Fibroblast of lung (primary cell): ENCODE results near the gene TPD52L2. TPM values are rescaled to one million over a fixed set of nuclear protein-coding genes. Genes with fewer than 3 reads are reported as not detected.
A peak's percentile ranks its signal among the peaks of the same experiment; 100 is the strongest.

ENCODE experiments used
- DNase-seq, 2 donors: peaks; one replicate each; pipeline versions ENCODE4 v3.0.0 to v3.0.0-alpha.2; 2010; ENCODE audit warnings: low read depth in 2 of 2
- H2AFZ ChIP-seq: 2 replicates; pipeline ENCODE4 v1.5.1; 2012; ENCODE audit warnings: low read length, control low read depth, inconsistent platforms
- H3K27ac ChIP-seq: 2 replicates; pipeline ENCODE4 v1.5.1; 2011; ENCODE audit warnings: low read length, control low read depth; ENCODE audit not compliant: insufficient read depth
- H3K27me3 ChIP-seq: 2 replicates; pipeline ENCODE4 v1.5.1; 2011; ENCODE audit warnings: mild to moderate bottlenecking, low read length; ENCODE audit not compliant: control insufficient read depth, insufficient read depth
- H3K36me3 ChIP-seq: 2 replicates; pipeline ENCODE4 v1.5.1; 2011; ENCODE audit warnings: low read length; ENCODE audit not compliant: control insufficient read depth, insufficient read depth
- H3K4me1 ChIP-seq: 2 replicates; pipeline ENCODE4 v1.5.1; 2011; ENCODE audit warnings: low read length; ENCODE audit not compliant: control insufficient read depth, insufficient read depth; ENCODE audit errors: extremely low read depth
- H3K4me2 ChIP-seq: 2 replicates; pipeline ENCODE4 v1.5.1; 2011; ENCODE audit warnings: low read length, control low read depth; ENCODE audit not compliant: insufficient read depth; ENCODE audit errors: extremely low read depth
- H3K4me3 ChIP-seq, 4 experiments: fragments of 200-600 bp in 1 of 4; sonication (generic) in 1 of 4; replicated peaks in 1 of 4; 2 replicates each; pipeline ENCODE4 v1.5.1; 2011 to 2016; ENCODE audit warnings: low read length in 4 of 4, low read depth in 3 of 4, mild to moderate bottlenecking in 3 of 4, control low read depth in 2 of 4, inconsistent platforms in 1 of 4, mixed read lengths in 1 of 4; ENCODE audit not compliant: insufficient read depth in 1 of 4; ENCODE audit errors: control extremely low read depth in 1 of 4
- H3K79me2 ChIP-seq: 2 replicates; pipeline ENCODE4 v1.5.1; 2012; ENCODE audit warnings: mild to moderate bottlenecking, low read length, inconsistent platforms; ENCODE audit not compliant: control insufficient read depth, insufficient read depth
- H3K9ac ChIP-seq: 2 replicates; pipeline ENCODE4 v1.5.1; 2011; ENCODE audit warnings: mild to moderate bottlenecking, low read length, control low read depth; ENCODE audit not compliant: insufficient read depth
- H3K9me3 ChIP-seq: 2 replicates; pipeline ENCODE4 v1.5.1; 2012; ENCODE audit warnings: low read depth, low read length; ENCODE audit not compliant: control insufficient read depth, insufficient read depth
- H4K20me1 ChIP-seq: 2 replicates; pipeline ENCODE4 v1.5.1; 2011; ENCODE audit warnings: low read length; ENCODE audit not compliant: control insufficient read depth, insufficient read depth; ENCODE audit errors: extremely low read depth
- CTCF ChIP-seq, 2 donors: IDR thresholded peaks in 1 of 2; conservative IDR thresholded peaks in 1 of 2; 1 replicate in 1 of 2; 2 replicates in 1 of 2; pipeline ENCODE4 v1.5.1; 2011 to 2012; ENCODE audit warnings: low read length in 2 of 2, control low read depth in 1 of 2, inconsistent platforms in 1 of 2, low read depth in 1 of 2, mild to moderate bottlenecking in 1 of 2
- EZH2 ChIP-seq: IDR thresholded peaks from 2 replicates; pipeline ENCODE4 v1.5.1; 2012; ENCODE audit warnings: low read length, control low read depth, mild to moderate bottlenecking; ENCODE audit errors: missing control alignments
- polyA plus RNA-seq, 2 donors: library from polyadenylated mRNA; depleted of rRNA in 1 of 2; stranded (reverse) in 1 of 2; unstranded in 1 of 2; fragments of >200 nt; gene quantifications; 2 replicates each; pipeline ENCODE4 v1.2.1, GENCODE V29; 2011 to 2012; ENCODE audit warnings: missing spikeins in 1 of 2
- total RNA-seq: library from RNA; depleted of rRNA; stranded (reverse); fragments of >200 nt; gene quantifications from 2 replicates; pipeline ENCODE4 v1.2.1, GENCODE V29; 2014

TPD52L2 gene
- total and polyA plus RNA-seq, 2 donors (not counting 1 experiment from before 2014, with no cell fraction given), result 123 to 212 TPM

DNA sequence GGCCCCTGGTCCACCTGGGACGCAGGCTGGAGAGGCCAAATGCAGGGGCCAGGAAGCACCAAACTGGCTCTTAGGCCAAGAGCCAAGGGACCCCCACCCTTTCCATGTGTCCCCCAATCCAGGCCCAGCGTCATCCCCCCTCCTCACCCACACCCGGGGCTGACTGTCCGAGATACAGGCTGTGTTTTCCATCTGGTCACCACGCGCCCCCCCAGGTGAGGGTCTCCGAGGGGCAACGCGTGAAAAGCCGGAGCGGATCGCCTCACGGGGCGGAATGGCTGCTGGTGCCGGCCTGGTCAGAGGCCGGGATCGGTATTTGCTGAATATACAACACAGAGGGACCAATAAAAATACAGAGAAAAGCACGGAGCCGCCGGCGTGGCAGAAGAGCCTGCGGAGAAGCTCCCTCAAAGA lies 9.0 kb upstream of the TPD52L2 start:
- Histone ChIP-seq H3K36me3 (peaks cover under 1% of the 10 kb centered on the region), H3K4me3 (no peak overlapping the region), H2AFZ (no peak overlapping the region), H3K9me3 (no peaks in the 10 kb centered on the region), H3K9ac (no peak overlapping the region), H3K4me2 (no peak overlapping the region), H3K27me3 (no peaks in the 10 kb centered on the region), H3K4me1 (peaks cover 21% of the 10 kb centered on the region), H4K20me1 (no peaks in the 10 kb centered on the region), H3K79me2 (no peaks in the 10 kb centered on the region), H3K27ac (no peak overlapping the region)
- TF ChIP-seq CTCF (conservative IDR thresholded peaks at IDR 0.05 in 1 of 2, IDR thresholded peaks at IDR 0.05 in 1 of 2; ENCODE audit: low read depth in 1 of 2, low read length in 2 of 2), result no peak
- TF ChIP-seq EZH2, result no peak
- no peak for DNase-seq

GRCh38 chr20:63857764-63858392 lies 7.2 kb upstream of the TPD52L2 start:
- Histone ChIP-seq H3K27ac (no peak overlapping the region), H3K4me2 (no peak overlapping the region), H2AFZ (no peak overlapping the region), H3K9me3 (no peaks in the 10 kb centered on the region), H3K27me3 (no peaks in the 10 kb centered on the region), H3K4me3 (no peak overlapping the region), H3K36me3 (peaks cover 14% of the 10 kb centered on the region), H4K20me1 (no peaks in the 10 kb centered on the region), H3K9ac (no peak overlapping the region), H3K79me2 (peaks cover 2% of the 10 kb centered on the region), H3K4me1 (peaks cover 21% of the 10 kb centered on the region)
- peak in 1 of 2 donors; percentile 22 for DNase-seq
- TF ChIP-seq CTCF (conservative IDR thresholded peaks at IDR 0.05 in 1 of 2, IDR thresholded peaks at IDR 0.05 in 1 of 2; ENCODE audit: low read depth in 1 of 2, low read length in 2 of 2) (no peak), EZH2 (no peak)

- Histone ChIP-seq H3K79me2 (peaks cover 6% of the 10 kb centered on the region), H2AFZ (no peak overlapping the region), H3K9me3 (no peaks in the 10 kb centered on the region), H3K4me1 (peaks cover 26% of the 10 kb centered on the region), H4K20me1 (no peaks in the 10 kb centered on the region), H3K4me3 (no peak overlapping the region), H3K27me3 (no peaks in the 10 kb centered on the region), H3K36me3 (peaks cover 18% of the 10 kb centered on the region), H3K27ac (no peak overlapping the region), H3K4me2 (no peak overlapping the region), H3K9ac (no peak overlapping the region)
- peak; percentile 45 to 65 for DNase-seq
- peak; percentile 40 to 57 for TF ChIP-seq CTCF (conservative IDR thresholded peaks at IDR 0.05 in 1 of 2, IDR thresholded peaks at IDR 0.05 in 1 of 2; ENCODE audit: low read depth in 1 of 2, low read length in 2 of 2)
- no peak for TF ChIP-seq EZH2
These were observed 6.5 kb upstream of the TPD52L2 start for GRCh38 chr20:63858393-63859165.
